Central memory CD8-positive, alpha-beta T cell (primary cell): ENCODE results near the gene RHOF.

Experiments used
- ATAC-seq: fragments of 150-1000 bp; cut with Tn5 transposase; replicated peaks from 2 replicates; pipeline ENCODE4 v1.10.0; 2022; ENCODE audit warnings: mild to moderate bottlenecking, moderate FRiP score, moderate number of reproducible peaks; ENCODE audit not compliant: poor library complexity, severe bottlenecking; ENCODE audit errors: extremely low read depth
- DNase-seq, 2 donors: peaks; one replicate each; pipeline ENCODE4 v3.0.0; 2021; ENCODE audit warnings: low spot score in 2 of 2
- H3K27ac Mint-ChIP-seq: one replicate; pipeline ENCODE4 v1.8.0; 2022; ENCODE audit warnings: low read depth, mild to moderate bottlenecking, moderate library complexity, mixed read lengths
- H3K27me3 Mint-ChIP-seq: one replicate; pipeline ENCODE4 v1.8.0; 2022; ENCODE audit warnings: mixed read lengths
- H3K36me3 Mint-ChIP-seq: one replicate; pipeline ENCODE4 v1.8.0; 2022; ENCODE audit warnings: mild to moderate bottlenecking, moderate library complexity, mixed read lengths; ENCODE audit not compliant: insufficient read depth
- H3K4me1 Mint-ChIP-seq: one replicate; pipeline ENCODE4 v1.8.0; 2022; ENCODE audit warnings: mixed read lengths
- H3K4me3 Mint-ChIP-seq: one replicate; pipeline ENCODE4 v1.8.0; 2022; ENCODE audit warnings: mild to moderate bottlenecking, moderate library complexity, mixed read lengths
- H3K9me3 Mint-ChIP-seq: one replicate; pipeline ENCODE4 v1.8.0; 2022; ENCODE audit warnings: mixed read lengths

RHOF gene

GRCh38 chr12:121827351-121828099 is 34.0 kb upstream of the RHOF start:
- Mint-ChIP-seq H3K27ac (peak overlapping the region; percentile 90), H3K4me1 (peaks cover 29% of the 10 kb centered on the region), H3K4me3 (no peak overlapping the region), H3K36me3 (peaks cover 70% of the 10 kb centered on the region), H3K27me3 (no peaks in the 10 kb centered on the region), H3K9me3 (no peaks in the 10 kb centered on the region)
- ATAC-seq, result no peak
- no peak for DNase-seq

GRCh38 chr12:121826318-121827150 is 33.0 kb upstream of the RHOF start:
- Mint-ChIP-seq H3K4me1 (peaks cover 29% of the 10 kb centered on the region), H3K4me3 (peak overlapping the region; percentile 44), H3K9me3 (no peaks in the 10 kb centered on the region), H3K27ac (peak overlapping the region; percentile 90), H3K36me3 (peaks cover 72% of the 10 kb centered on the region), H3K27me3 (no peaks in the 10 kb centered on the region)
- DNase-seq, result no peak
- ATAC-seq, result no peak

DNA sequence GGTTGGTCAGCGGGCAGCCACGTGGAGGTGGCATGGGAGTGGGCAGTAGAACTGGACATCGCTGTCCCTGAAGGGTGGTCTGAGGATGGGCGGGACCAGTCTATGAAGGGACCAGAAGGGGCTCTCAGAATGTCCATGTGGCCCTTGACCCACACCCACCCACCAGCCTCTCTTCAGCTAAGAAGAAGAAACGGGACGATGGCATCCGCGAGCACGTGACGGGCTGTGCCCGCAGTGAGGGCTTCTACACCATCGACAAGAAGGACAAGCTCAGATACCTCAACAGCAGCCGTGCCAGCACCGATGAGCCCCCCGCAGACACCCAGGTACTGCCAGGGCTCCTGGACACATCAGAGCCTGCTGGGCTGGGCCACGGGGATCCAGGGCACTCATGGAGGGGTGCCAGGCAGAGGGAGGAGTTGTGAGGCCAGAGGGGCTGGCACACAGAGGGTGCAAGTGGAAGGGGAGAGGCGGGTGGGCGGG is 31.6 kb upstream of the RHOF start:
- Mint-ChIP-seq H3K27ac (no peak overlapping the region), H3K9me3 (no peaks in the 10 kb centered on the region), H3K36me3 (peaks cover 74% of the 10 kb centered on the region), H3K4me1 (peaks cover 29% of the 10 kb centered on the region), H3K4me3 (no peak overlapping the region), H3K27me3 (no peaks in the 10 kb centered on the region)
- ATAC-seq, result no peak
- no peak for DNase-seq

GRCh38 chr12:121823727-121824115 is 30.2 kb upstream of the RHOF start:
- H3K36me3 Mint-ChIP-seq, result peaks cover 74% of the 10 kb centered on the region
- H3K27ac Mint-ChIP-seq, result no peak overlapping the region
- H3K27me3 Mint-ChIP-seq, result no peaks in the 10 kb centered on the region

GRCh38 chr12:121823101-121823726 is 29.7 kb upstream of the RHOF start:
- Mint-ChIP-seq H3K9me3 (no peaks in the 10 kb centered on the region), H3K27ac (no peak overlapping the region), H3K4me1 (peaks cover 18% of the 10 kb centered on the region), H3K27me3 (no peaks in the 10 kb centered on the region), H3K4me3 (no peak overlapping the region), H3K36me3 (peaks cover 72% of the 10 kb centered on the region)
- DNase-seq, result no peak
- ATAC-seq, result no peak

More at GRCh38 chr12:121823727-121824115, 30.2 kb upstream of the RHOF start:
- DNase-seq, result no peak
- Mint-ChIP-seq H3K4me1 (peaks cover 23% of the 10 kb centered on the region), H3K9me3 (no peaks in the 10 kb centered on the region), H3K4me3 (no peak overlapping the region)
- ATAC-seq, result no peak

DNA sequence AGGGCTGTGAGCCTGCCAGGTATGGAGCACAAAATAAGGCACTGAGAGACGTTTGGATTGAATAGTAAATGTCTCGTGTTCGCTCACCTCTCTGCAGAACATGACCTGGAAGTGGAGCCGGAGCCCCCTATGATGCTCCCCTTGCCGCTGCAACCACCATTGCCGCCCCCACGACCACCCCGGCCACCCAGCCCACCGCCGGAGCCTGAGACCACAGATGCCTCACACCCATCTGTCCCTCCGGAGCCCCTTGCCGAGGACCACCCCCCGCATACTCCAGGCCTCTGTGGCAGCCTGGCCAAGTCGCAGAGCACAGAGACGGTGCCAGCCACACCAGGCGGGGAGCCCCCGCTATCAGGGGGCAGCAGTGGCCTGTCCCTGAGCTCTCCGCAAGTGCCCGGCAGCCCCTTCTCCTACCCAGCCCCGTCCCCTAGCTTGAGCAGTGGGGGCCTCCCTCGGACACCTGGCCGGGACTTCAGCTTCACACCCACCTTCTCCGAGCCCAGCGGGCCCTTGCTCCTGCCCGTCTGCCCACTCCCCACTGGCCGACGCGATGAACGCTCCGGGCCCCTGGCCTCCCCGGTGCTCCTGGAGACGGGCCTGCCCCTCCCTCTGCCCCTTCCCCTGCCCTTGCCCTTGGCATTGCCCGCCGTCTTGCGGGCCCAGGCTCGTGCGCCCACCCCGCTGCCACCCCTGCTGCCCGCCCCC is 29.1 kb upstream of the RHOF start:
- no peak for DNase-seq
- H3K27ac Mint-ChIP-seq, result no peak overlapping the region
- no peak overlapping the region for H3K4me3 Mint-ChIP-seq
- no peak for ATAC-seq
- H3K27me3 Mint-ChIP-seq, result no peaks in the 10 kb centered on the region
- H3K4me1 Mint-ChIP-seq, result peaks cover 18% of the 10 kb centered on the region
- H3K9me3 Mint-ChIP-seq, result no peaks in the 10 kb centered on the region
- H3K36me3 Mint-ChIP-seq, result peaks cover 76% of the 10 kb centered on the region

DNA sequence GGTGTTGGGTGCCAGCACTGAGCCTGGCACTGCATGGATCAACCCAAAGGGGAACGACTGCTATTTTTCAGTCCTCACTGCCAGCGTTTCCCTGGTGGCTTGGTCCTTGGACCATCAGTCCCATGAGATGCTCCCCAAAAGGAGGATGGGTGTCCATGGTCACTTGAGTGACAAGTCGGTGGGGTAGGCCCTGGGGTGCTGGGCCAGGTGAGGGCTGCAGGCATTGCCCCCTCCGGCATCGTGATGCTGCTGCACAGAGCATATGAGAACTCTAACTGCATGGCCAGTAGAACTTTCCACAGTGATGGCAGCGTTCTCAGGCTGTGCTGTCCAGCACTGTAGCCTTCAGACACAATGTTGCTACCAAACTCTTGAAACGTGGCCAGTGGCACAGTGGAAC is 26.6 kb upstream of the RHOF start:
- H3K36me3 Mint-ChIP-seq, result peaks cover 82% of the 10 kb centered on the region
- peaks cover 12% of the 10 kb centered on the region for H3K4me1 Mint-ChIP-seq
- H3K9me3 Mint-ChIP-seq, result no peaks in the 10 kb centered on the region
- no peak overlapping the region for H3K27ac Mint-ChIP-seq
- ATAC-seq (no peak), DNase-seq (no peak)
- no peak overlapping the region for H3K4me3 Mint-ChIP-seq
- H3K27me3 Mint-ChIP-seq, result no peaks in the 10 kb centered on the region

DNA sequence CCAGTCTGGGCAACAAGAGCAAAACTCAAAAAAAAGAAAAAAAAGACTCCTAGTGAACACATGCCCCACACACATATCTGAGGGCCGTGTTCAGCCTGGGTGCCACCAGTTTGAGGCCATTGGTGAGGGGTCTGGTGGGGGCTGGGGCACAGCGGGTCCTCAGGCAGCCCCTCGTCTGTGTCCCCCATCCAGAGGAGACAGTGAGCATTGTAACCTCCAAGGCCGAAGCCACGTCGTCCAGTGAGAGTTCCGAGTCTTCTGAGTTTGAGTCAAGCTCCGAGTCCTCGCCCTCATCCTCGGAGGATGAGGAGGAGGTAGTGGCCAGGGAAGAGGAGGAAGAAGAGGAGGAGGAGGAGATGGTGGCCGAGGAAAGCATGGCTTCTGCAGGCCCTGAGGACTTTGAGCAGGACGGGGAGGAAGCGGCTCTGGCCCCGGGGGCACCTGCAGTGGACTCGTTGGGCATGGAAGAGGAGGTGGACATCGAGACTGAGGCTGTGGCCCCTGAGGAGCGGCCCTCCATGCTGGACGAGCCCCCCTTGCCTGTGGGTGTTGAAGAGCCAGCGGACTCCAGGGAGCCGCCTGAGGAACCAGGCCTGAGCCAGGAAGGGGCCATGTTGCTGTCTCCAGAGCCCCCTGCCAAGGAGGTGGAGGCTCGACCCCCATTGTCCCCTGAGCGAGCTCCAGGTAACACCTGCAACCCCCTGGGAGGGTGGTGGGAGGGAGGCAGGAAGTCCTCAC is 25.9 kb upstream of the RHOF start:
- Mint-ChIP-seq H3K4me1 (peaks cover 12% of the 10 kb centered on the region), H3K27me3 (no peaks in the 10 kb centered on the region), H3K9me3 (no peaks in the 10 kb centered on the region), H3K4me3 (no peak overlapping the region), H3K27ac (peak overlapping the region; percentile 35), H3K36me3 (peaks cover 84% of the 10 kb centered on the region)
- DNase-seq, result no peak
- no peak for ATAC-seq

GRCh38 chr12:121817648-121818043 is 24.2 kb upstream of the RHOF start:
- no peak overlapping the region for H3K27ac Mint-ChIP-seq
- H3K27me3 Mint-ChIP-seq, result no peaks in the 10 kb centered on the region

GRCh38 chr12:121816925-121817647 is 23.6 kb upstream of the RHOF start:
- no peak for ATAC-seq
- H3K36me3 Mint-ChIP-seq, result peaks cover 84% of the 10 kb centered on the region

More at GRCh38 chr12:121817648-121818043, 24.2 kb upstream of the RHOF start:
- no peak for ATAC-seq
- peaks cover 24% of the 10 kb centered on the region for H3K4me1 Mint-ChIP-seq
- no peak overlapping the region for H3K4me3 Mint-ChIP-seq
- peaks cover 88% of the 10 kb centered on the region for H3K36me3 Mint-ChIP-seq
- no peaks in the 10 kb centered on the region for H3K9me3 Mint-ChIP-seq
- DNase-seq, result no peak

DNA sequence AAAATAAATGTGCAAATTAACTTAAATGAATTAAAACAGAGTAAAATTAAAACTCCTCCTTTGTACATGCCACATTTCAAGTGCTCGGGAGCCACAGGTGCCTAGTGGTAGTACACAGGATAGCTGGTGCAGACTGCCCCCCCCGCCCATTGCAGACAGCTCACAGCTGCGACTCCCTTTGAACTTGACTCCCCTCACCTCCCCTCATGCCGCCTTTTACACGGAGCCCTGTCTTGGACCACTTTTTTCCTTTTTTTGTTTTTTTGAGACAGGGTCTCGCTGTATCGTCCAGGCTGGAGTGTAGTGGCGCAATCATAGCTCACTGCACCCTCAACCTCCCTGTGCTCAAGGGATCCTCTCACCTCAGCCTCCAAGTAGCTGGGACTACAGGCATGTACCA is 21.8 kb upstream of the RHOF start:
- Mint-ChIP-seq H3K4me3 (no peak overlapping the region), H3K9me3 (no peaks in the 10 kb centered on the region), H3K36me3 (peaks cover 76% of the 10 kb centered on the region), H3K4me1 (peaks cover 45% of the 10 kb centered on the region), H3K27me3 (no peaks in the 10 kb centered on the region), H3K27ac (no peak overlapping the region)
- ATAC-seq, result no peak
- DNase-seq, result no peak

More at GRCh38 chr12:121816925-121817647, 23.6 kb upstream of the RHOF start:
- DNase-seq, result no peak
- H3K4me3 Mint-ChIP-seq, result no peak overlapping the region
- H3K9me3 Mint-ChIP-seq, result no peaks in the 10 kb centered on the region
- H3K27ac Mint-ChIP-seq, result no peak overlapping the region
- H3K4me1 Mint-ChIP-seq, result peaks cover 30% of the 10 kb centered on the region
- no peaks in the 10 kb centered on the region for H3K27me3 Mint-ChIP-seq
